ENCODE data around the gene RAB31.

RAB31 gene

GRCh38 chr18:9695605-9696004, 12.5 kb upstream of the RAB31 start:
- H3K9me3 ChIP-seq (ENCODE audit: insufficient read depth, low read depth, low read length) = no peaks in the 10 kb centered on the region
- no peaks in the 10 kb centered on the region for H3K36me3 ChIP-seq (ENCODE audit: insufficient read depth, low read depth, low read length)
- H3K27me3 ChIP-seq (ENCODE audit: insufficient read depth, low read length) = no peaks in the 10 kb centered on the region
- H3K9ac ChIP-seq (ENCODE audit: low read depth, low read length) = no peak overlapping the region
- no peak overlapping the region for H3K27ac ChIP-seq (ENCODE audit: low read length)
- no peak overlapping the region for H3K4me3 ChIP-seq (ENCODE audit: low read length)
- H3K4me1 ChIP-seq (ENCODE audit: insufficient read depth, low read length) = 0 out of 2 replicates have a peak, but pooled peaks cover 3% of the 10 kb centered on the region

GRCh38 chr18:9696112-9696511, 12.0 kb upstream of the RAB31 start:
- Histone ChIP-seq H3K27ac (ENCODE audit: low read length) (no peak overlapping the region), H3K9ac (ENCODE audit: low read depth, low read length) (no peak overlapping the region), H3K9me3 (ENCODE audit: insufficient read depth, low read depth, low read length) (no peaks in the 10 kb centered on the region), H3K4me3 (ENCODE audit: low read length) (no peak overlapping the region), H3K4me1 (ENCODE audit: insufficient read depth, low read length) (0 out of 2 replicates have a peak, but pooled peaks cover 3% of the 10 kb centered on the region), H3K36me3 (ENCODE audit: insufficient read depth, low read depth, low read length) (no peaks in the 10 kb centered on the region), H3K27me3 (ENCODE audit: insufficient read depth, low read length) (no peaks in the 10 kb centered on the region)

- Histone ChIP-seq H3K9ac (ENCODE audit: low read depth, low read length) (no peak overlapping the region), H3K36me3 (ENCODE audit: insufficient read depth, low read depth, low read length) (no peaks in the 10 kb centered on the region), H3K4me3 (ENCODE audit: low read length) (no peak overlapping the region), H3K27ac (ENCODE audit: low read length) (no peak overlapping the region), H3K9me3 (ENCODE audit: insufficient read depth, low read depth, low read length) (no peaks in the 10 kb centered on the region), H3K4me1 (ENCODE audit: insufficient read depth, low read length) (0 out of 2 replicates have a peak, but pooled peaks cover 3% of the 10 kb centered on the region), H3K27me3 (ENCODE audit: insufficient read depth, low read length) (no peaks in the 10 kb centered on the region)
These were observed 11.4 kb upstream of the RAB31 start for GRCh38 chr18:9696701-9697100.

- no peaks in the 10 kb centered on the region for H3K36me3 ChIP-seq (ENCODE audit: insufficient read depth, low read depth, low read length)
- H3K9ac ChIP-seq (ENCODE audit: low read depth, low read length) = no peak overlapping the region
- no peaks in the 10 kb centered on the region for H3K9me3 ChIP-seq (ENCODE audit: insufficient read depth, low read depth, low read length)
- no peak overlapping the region for H3K27ac ChIP-seq (ENCODE audit: low read length)
- H3K27me3 ChIP-seq (ENCODE audit: insufficient read depth, low read length) = no peaks in the 10 kb centered on the region
- H3K4me3 ChIP-seq (ENCODE audit: low read length) = no peak overlapping the region
- H3K4me1 ChIP-seq (ENCODE audit: insufficient read depth, low read length) = 0 out of 2 replicates have a peak, but pooled peaks cover 3% of the 10 kb centered on the region
These were observed 11.0 kb upstream of the RAB31 start for GRCh38 chr18:9697121-9697520.

- Histone ChIP-seq H3K27ac (ENCODE audit: low read length) (no peak overlapping the region), H3K27me3 (ENCODE audit: insufficient read depth, low read length) (no peaks in the 10 kb centered on the region), H3K9ac (ENCODE audit: low read depth, low read length) (no peak overlapping the region), H3K4me3 (ENCODE audit: low read length) (no peak overlapping the region), H3K4me1 (ENCODE audit: insufficient read depth, low read length) (0 out of 2 replicates have a peak, but pooled peaks cover 3% of the 10 kb centered on the region), H3K36me3 (ENCODE audit: insufficient read depth, low read depth, low read length) (no peaks in the 10 kb centered on the region), H3K9me3 (ENCODE audit: insufficient read depth, low read depth, low read length) (no peaks in the 10 kb centered on the region)
These were observed 9.6 kb upstream of the RAB31 start for GRCh38 chr18:9698497-9698896.

- Histone ChIP-seq H3K4me3 (ENCODE audit: low read length) (no peak overlapping the region), H3K9me3 (ENCODE audit: insufficient read depth, low read depth, low read length) (no peaks in the 10 kb centered on the region), H3K27ac (ENCODE audit: low read length) (no peak overlapping the region), H3K27me3 (ENCODE audit: insufficient read depth, low read length) (peaks cover 2% of the 10 kb centered on the region; the same call in 1 of the 2 replicates), H3K9ac (ENCODE audit: low read depth, low read length) (no peak overlapping the region), H3K4me1 (ENCODE audit: insufficient read depth, low read length) (0 out of 2 replicates have a peak, but pooled peaks cover 3% of the 10 kb centered on the region), H3K36me3 (ENCODE audit: insufficient read depth, low read depth, low read length) (no peaks in the 10 kb centered on the region)
These were observed 7.8 kb upstream of the RAB31 start for GRCh38 chr18:9700261-9700796.

- Histone ChIP-seq H3K4me1 (ENCODE audit: insufficient read depth, low read length) (peaks cover 9% of the 10 kb centered on the region), H3K36me3 (ENCODE audit: insufficient read depth, low read depth, low read length) (no peaks in the 10 kb centered on the region), H3K4me3 (ENCODE audit: low read length) (no peak overlapping the region), H3K27me3 (ENCODE audit: insufficient read depth, low read length) (peaks cover 16% of the 10 kb centered on the region), H3K9ac (ENCODE audit: low read depth, low read length) (no peak overlapping the region), H3K9me3 (ENCODE audit: insufficient read depth, low read depth, low read length) (no peaks in the 10 kb centered on the region), H3K27ac (ENCODE audit: low read length) (no peak overlapping the region)
These were observed 6.3 kb upstream of the RAB31 start for GRCh38 chr18:9701609-9702349.

- H3K27me3 ChIP-seq (ENCODE audit: insufficient read depth, low read length) = peaks cover 41% of the 10 kb centered on the region
- no peak overlapping the region for H3K9ac ChIP-seq (ENCODE audit: low read depth, low read length)
- no peaks in the 10 kb centered on the region for H3K36me3 ChIP-seq (ENCODE audit: insufficient read depth, low read depth, low read length)
- no peaks in the 10 kb centered on the region for H3K9me3 ChIP-seq (ENCODE audit: insufficient read depth, low read depth, low read length)
- H3K4me1 ChIP-seq (ENCODE audit: insufficient read depth, low read length) = peaks cover 18% of the 10 kb centered on the region
- no peak overlapping the region for H3K4me3 ChIP-seq (ENCODE audit: low read length)
- H3K27ac ChIP-seq (ENCODE audit: low read length) = no peak overlapping the region
These were observed 3.6 kb upstream of the RAB31 start for GRCh38 chr18:9704233-9705118.

GRCh38 chr18:9705183-9705829, 2.8 kb upstream of the RAB31 start:
- H3K4me1 ChIP-seq (ENCODE audit: insufficient read depth, low read length) = peaks cover 18% of the 10 kb centered on the region
- H3K4me3 ChIP-seq (ENCODE audit: low read length) = no peak overlapping the region
- H3K9ac ChIP-seq (ENCODE audit: low read depth, low read length) = no peak overlapping the region
- no peaks in the 10 kb centered on the region for H3K36me3 ChIP-seq (ENCODE audit: insufficient read depth, low read depth, low read length)
- no peak overlapping the region for H3K27ac ChIP-seq (ENCODE audit: low read length)
- H3K27me3 ChIP-seq (ENCODE audit: insufficient read depth, low read length) = peaks cover 49% of the 10 kb centered on the region
- no peaks in the 10 kb centered on the region for H3K9me3 ChIP-seq (ENCODE audit: insufficient read depth, low read depth, low read length)

GRCh38 chr18:9706081-9706935, 1.8 kb upstream of the RAB31 start:
- no peaks in the 10 kb centered on the region for H3K36me3 ChIP-seq (ENCODE audit: insufficient read depth, low read depth, low read length)
- peaks cover 15% of the 10 kb centered on the region for H3K4me1 ChIP-seq (ENCODE audit: insufficient read depth, low read length)
- no peaks in the 10 kb centered on the region for H3K9me3 ChIP-seq (ENCODE audit: insufficient read depth, low read depth, low read length)
- peaks cover 56% of the 10 kb centered on the region for H3K27me3 ChIP-seq (ENCODE audit: insufficient read depth, low read length)
- no peak overlapping the region for H3K27ac ChIP-seq (ENCODE audit: low read length)
- no peak overlapping the region for H3K4me3 ChIP-seq (ENCODE audit: low read length)
- no peak overlapping the region for H3K9ac ChIP-seq (ENCODE audit: low read depth, low read length)
